Stimulated activated CD8-positive, alpha-beta memory T cell treated with anti-CD3 and anti-CD28 coated beads, Interleukin-7, amount 100 ng/mL, for 4 hours (primary cell): ENCODE data around the gene SVOPL.

Source experiments
- DNase-seq, 2 donors: peaks; one replicate each; pipeline ENCODE4 v3.0.0-alpha.2; 2020; ENCODE audit warnings: low read depth in 2 of 2

SVOPL gene

DNA sequence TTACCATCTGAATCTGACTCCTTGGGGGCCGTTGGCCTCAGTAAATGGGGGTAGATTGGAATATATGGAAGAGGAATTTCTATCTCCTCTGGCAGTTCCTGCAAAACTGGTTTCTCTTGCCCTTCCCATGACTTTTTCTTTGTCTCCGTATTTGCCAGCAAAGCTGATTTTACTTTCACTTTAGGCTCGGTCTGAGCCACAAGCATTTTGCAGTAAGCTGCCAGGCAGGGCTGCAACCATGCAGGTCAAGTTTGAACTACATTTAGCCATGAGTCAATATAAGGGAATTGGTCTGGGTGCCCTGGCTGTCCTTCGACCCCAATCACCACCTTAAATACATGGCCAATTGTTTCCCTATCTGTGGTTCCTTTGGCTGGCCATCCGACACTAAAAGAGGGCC is 136.8 kb downstream of the SVOPL start:
- DNase-seq, result no peak

DNA sequence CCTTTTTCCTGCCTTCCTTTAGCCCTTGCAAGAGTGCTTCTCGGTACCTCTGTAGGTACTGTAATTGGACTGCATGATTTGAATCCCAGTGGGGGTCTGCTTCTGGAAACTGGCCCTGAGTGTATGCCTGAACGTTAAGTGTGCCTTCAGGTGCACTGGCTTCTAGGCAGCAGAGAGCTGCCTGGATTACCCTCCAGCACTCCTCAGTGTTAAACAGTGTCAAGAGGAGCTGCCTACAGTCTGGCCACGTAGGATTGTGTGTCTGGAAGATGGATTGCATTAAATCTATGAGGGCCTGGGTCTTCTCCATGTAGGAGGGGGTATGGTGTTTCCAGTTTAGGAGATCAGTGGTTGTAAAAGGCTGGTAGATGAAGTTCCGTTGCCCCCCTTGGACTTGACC is 137.4 kb downstream of the SVOPL start:
- DNase-seq, result no peak

DNA sequence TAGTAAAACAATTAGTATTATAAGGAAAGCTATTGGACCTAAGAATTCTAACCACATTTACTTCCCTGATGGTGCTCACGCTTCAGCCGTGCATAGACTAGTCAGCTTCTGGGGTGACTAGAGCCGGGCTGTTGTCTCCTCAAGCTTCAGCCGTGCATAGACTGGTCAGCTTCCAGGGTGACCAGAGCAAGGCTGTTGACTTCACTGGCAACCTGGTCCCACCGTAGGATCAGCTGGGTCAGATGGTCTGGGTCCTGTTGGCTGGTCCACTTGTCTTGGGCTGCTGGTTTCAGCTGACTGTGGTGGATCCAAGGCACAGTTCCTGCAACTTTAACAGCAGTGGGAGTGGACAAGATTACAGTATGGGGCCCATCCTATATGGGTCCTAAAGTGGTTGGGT is 141.7 kb downstream of the SVOPL start:
- no peak for DNase-seq

DNA sequence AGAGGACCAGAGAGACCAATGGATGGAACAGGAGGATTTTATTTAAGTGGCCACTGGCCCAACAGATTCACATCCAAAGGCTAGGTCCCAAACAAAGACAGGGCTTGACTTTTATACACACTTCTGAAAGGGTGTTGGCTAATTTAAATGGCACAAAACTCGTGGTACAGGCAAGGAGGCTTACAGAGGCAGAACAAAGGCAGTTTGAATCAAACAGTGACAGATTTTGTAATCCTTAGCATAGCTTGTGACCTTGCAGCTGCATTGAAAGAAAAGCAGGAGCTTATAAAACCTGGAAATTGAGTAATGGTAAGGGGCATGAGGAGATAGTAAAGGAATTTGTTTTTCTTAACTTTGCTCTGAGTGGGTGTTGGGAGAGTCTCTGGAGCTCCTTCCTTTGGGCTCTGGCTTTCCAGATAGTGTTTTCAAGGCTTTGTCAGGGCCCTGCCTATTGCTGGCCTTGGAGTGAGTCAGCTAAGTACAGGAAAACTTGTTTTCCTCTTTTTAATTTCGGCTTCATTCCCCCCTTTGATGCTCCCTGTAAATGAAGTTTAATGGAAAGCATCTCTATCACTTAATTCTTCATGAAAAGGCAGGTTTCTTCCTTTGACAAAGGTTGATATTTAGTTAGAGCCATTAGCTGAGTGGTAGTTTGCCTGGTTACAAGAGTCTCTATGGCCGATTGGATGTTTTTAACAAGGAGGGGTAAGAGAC is 144.2 kb downstream of the SVOPL start:
- no peak for DNase-seq

DNA sequence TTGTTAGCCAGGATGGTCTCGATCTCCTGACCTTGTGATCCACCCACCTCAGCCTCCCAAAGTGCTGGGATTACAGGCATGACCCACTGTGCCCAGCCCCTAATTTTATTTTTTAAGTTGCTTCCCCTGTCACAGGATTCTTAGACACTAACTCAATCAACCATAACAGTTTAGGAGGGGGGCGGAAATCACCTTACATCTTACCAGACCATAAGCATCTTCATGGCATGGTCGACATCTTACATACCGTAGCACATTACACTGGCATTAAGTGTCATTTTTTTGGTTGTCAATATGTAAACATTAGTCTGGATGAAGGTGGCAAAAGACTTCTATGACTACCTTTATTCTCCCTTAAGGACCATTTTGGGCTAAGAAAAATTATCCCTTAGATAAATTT is 145.5 kb downstream of the SVOPL start:
- DNase-seq, result no peak

DNA sequence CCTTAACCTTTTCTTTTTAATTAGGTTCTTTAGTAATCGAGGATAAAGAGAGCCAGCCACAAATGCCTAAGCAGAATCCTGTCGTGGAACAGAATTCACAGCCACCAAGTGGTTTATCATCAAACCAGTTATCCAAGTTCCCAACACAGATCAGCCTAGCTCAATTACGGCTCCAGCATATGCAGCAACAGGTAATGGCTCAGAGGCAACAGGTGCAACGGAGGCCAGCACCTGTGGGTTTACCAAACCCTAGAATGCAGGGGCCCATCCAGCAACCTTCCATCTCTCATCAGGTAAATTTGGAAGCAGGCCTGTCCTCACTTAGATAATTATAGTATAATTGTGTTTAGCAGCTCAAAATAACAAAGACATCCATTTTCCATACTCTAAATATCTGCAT is 146.5 kb downstream of the SVOPL start:
- DNase-seq, result no peak

DNA sequence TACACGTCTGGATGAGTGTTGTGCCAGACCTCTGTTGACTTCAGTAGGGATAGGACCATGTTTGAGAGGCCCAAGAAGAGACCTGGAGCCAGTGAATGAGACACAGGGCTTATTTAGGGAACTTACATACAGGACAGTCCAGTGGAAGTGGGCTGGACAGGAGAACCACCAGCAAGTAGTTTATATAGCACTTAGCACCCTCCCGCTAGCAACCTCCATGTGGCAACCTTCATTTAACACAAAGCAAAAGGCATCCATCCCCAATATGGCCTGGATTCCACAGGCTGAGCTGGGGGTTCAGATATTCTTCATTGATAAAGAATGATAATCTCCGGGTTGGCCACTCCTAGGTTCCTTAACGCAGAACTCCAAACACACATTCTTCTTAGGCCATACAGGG is 147.4 kb downstream of the SVOPL start:
- no peak for DNase-seq

DNA sequence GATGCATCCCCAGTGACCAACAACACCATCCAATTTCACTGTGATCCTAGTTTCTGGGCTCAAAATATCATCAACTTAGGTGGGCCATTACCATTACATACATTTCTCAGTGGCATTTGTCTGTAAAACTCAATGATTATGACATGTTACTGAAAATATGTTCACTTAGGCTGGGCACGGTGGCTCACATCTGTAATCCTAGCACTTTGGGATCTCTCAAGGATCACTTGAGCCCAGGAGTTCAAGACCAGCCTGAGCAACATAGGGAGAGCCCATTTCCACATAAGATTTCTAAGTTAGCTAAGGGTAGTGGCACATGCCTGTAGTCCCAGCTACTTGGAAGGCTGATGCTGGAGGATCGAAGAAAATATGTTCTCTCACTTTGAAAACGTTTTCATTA is 150.1 kb downstream of the SVOPL start:
- DNase-seq, result no peak

DNA sequence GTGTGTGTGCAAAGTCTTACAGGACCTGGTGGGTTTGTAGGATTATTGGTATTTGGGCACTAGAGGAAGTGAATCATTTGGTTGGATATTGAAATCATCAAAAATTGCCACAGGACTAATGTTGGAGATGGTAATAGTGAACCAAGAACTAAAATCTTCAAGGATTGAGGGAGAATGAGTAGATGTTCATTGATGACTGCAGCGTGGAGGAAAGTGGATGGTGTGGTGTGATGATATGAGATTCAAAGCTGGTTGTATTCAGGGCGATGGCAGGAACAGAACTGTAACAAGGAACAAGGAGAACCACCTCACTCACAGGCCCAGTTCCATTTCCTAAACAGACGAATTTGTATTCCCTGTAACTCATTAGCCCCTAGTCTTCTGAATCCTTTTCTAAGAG is 150.8 kb downstream of the SVOPL start:
- DNase-seq, result no peak

DNA sequence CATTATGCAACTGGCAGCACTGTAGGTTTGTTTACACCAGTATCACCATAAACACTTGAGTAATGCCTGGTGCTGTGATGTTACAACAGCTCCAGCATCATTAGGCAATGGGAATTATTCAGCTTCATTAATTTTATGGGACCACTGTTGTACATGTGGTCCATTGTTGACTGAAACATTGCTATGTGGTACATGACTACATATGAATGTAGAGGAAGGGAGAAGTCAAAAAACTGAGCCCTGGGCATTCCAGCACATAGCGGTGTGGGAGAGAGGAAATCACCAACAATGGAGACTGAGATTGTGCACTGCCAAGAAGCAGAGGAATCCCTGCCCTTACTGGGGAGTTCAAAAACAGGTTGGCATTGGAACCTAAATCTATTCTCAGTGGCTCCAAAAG is 152.1 kb downstream of the SVOPL start:
- no peak for DNase-seq

DNA sequence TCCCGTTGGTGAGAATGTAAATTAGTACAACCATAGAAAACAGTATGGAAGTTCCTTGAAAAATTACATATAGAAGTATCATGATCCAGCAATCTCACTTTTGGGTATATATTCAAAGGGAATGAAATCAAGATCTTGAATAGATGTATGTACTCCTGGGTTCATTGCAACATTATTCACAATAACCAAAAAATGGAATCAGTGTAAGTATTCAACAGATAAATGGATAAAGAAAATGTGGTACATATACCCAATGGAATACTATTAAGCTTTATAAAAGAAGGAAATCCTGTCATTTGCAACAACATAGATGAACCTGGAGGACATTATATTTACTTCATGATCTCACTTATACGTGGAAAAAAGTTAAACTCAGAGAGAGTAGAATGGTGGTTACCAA is 154.3 kb downstream of the SVOPL start:
- DNase-seq, result no peak

DNA sequence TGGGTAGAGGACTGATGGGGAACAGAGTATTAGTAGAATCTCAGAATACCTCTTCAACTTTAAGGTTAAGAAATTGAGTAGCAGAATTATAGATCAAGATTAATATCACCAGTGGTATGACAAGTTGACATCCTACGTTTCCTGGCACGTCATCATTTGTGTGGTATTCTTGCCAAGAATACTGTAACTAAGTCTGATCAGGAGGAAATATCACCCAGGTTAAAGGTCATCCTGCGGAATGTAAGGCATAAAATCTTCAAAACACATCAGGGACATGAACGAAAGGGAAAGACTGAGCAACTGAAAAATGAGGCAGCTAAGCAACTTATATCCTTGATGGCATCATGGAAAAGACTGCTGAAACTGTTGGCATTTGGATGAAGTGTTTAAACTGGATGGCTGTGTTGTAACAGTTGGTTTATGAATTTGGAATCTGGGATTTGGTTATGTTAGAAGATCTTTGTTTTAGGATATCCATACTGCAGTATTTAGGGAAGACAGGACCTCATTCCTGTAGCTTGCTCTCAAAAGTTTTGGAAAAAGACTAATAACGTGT is 155.0 kb downstream of the SVOPL start:
- DNase-seq, result no peak

DNA sequence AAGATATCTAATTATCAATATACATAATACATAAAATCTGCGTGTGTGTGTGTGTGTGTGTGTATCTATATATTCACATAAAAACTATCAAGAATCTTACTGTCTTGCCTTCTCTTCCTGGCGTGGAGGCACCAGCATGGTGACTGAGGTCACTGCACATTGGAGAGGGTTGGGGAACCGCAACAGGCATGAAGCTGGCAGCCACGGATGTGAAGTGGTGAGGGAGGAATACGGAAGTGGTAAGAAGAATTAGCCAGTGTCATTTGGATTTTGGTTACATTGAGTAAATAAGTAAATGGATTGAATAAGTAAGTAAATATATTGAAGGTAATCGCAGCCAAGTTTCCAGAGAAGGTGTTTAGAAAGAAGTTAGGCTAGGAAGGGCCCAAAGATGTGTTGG is 156.0 kb downstream of the SVOPL start:
- DNase-seq, result no peak
